ACC112 (cell line): ENCODE data around the gene CKS2.

ENCODE experiments used
- H2AFZ ChIP-seq: fragments of 200-600 bp; sonication (generic); one replicate; pipeline ENCODE4 v1.6.0; 2017; ENCODE audit warnings: antibody characterized with exemption, low read length; ENCODE audit not compliant: unreplicated experiment
- H3K27ac ChIP-seq: fragments of 200-600 bp; sonication (generic); 2 replicates; pipeline ENCODE4 v1.5.1; 2014; ENCODE audit warnings: low read depth, mild to moderate bottlenecking, antibody characterized with exemption, low read length, moderate library complexity
- H3K27me3 ChIP-seq: fragments of 200-600 bp; sonication (generic); 2 replicates; pipeline ENCODE4 v1.6.1; 2014; ENCODE audit warnings: mild to moderate bottlenecking, antibody characterized with exemption, low read length, moderate library complexity, mixed read lengths; ENCODE audit not compliant: insufficient read depth
- H3K36me3 ChIP-seq: fragments of 200-600 bp; sonication (generic); 2 replicates; pipeline ENCODE4 v1.6.1; 2016; ENCODE audit warnings: mild to moderate bottlenecking, antibody characterized with exemption, low read length, moderate library complexity, mixed read lengths; ENCODE audit not compliant: insufficient read depth
- H3K4me1 ChIP-seq: fragments of 200-600 bp; sonication (generic); one replicate; pipeline ENCODE4 v1.6.1; 2016; ENCODE audit warnings: low read length, mixed read lengths; ENCODE audit not compliant: insufficient read depth, unreplicated experiment, control insufficient read depth
- H3K4me3 ChIP-seq: fragments of 200-600 bp; sonication (generic); 2 replicates; pipeline ENCODE4 v1.5.1; 2014; ENCODE audit warnings: mild to moderate bottlenecking, low read depth, low read length
- H3K79me2 ChIP-seq: fragments of 200-600 bp; sonication (generic); one replicate; pipeline ENCODE4 v1.6.0; 2016; ENCODE audit warnings: low read length; ENCODE audit not compliant: control insufficient read depth, unreplicated experiment, insufficient read depth

CKS2 gene

DNA sequence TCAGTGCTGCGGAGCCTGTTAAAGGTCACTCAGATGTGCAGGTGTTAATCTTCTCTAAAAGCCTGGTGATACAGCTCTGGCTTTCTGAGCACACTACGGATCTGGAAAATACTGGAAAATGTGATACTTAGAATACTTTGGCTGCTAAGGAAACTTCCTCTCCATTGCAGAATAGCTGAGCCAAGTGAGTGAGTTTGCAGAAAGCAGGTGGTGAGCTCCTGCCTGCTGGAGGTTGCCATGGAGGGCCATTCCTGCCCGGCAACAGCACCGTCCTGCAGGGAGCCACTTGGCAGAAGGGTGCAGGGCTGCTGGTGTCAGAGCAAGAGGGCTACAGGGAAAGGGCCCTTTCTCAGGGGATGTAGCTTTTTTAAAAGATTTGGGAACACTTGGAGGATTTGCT lies 48.0 kb downstream of the CKS2 start:
- Histone ChIP-seq H3K4me1 (no peaks in the 10 kb centered on the region), H3K27ac (no peak overlapping the region), H2AFZ (no peak overlapping the region), H3K36me3 (peaks cover 25% of the 10 kb centered on the region; the same call in 1 of the 2 replicates), H3K79me2 (no peaks in the 10 kb centered on the region), H3K27me3 (no peaks in the 10 kb centered on the region), H3K4me3 (no peak overlapping the region)

DNA sequence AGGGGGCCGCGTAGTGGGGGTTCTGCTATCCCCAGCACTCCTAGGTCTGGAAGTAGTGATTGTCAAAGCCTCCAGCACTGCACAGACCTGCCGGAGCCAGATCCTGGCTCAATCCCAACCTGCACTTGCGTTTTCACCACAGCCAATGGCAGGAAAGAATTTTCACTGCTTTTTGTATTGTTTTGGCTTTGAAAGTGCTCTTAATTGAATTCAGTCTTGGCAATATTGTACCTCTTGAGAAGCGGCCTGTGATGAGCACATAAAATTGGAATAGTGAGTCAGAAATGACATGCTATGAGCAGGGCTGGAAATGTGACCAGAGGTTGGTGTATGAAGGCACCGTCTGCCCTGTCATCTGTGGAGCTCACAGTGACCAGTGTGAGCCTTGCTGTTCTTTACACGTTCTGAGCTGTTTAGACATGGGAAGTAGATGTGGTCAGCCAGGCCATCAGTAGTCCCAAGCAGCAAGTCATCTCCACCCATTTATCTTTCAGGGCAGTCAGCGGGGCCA lies 48.8 kb downstream of the CKS2 start:
- H3K4me3 ChIP-seq, result no peak overlapping the region
- H2AFZ ChIP-seq, result no peak overlapping the region
- no peaks in the 10 kb centered on the region for H3K27me3 ChIP-seq
- peaks cover 20% of the 10 kb centered on the region; the same call in 1 of the 2 replicates for H3K36me3 ChIP-seq
- no peaks in the 10 kb centered on the region for H3K79me2 ChIP-seq
- H3K4me1 ChIP-seq, result no peaks in the 10 kb centered on the region
- no peak overlapping the region for H3K27ac ChIP-seq

DNA sequence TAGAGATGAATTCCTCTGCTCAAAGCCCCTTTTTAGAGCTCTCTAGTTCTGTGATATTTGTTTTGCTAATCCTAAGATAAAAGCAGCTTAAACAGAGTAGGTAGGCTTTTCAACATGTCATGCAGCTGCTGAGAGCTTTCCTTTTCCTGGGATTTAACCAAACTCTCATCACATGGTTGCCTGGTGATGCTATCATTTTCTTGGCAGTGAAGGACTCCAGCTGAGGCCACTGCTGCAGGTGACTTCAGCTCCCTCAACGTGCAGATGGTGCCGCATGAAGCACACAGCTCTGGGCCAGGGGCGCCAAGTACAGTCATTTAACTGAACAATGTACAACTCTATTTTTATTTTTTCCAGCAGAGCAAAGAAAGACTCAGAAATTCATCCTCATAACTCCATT lies 49.5 kb downstream of the CKS2 start:
- H3K4me3 ChIP-seq, result no peak overlapping the region
- no peak overlapping the region for H3K27ac ChIP-seq
- no peak overlapping the region for H2AFZ ChIP-seq
- no peaks in the 10 kb centered on the region for H3K79me2 ChIP-seq
- H3K36me3 ChIP-seq, result peaks cover 16% of the 10 kb centered on the region; the same call in 1 of the 2 replicates
- H3K4me1 ChIP-seq, result no peaks in the 10 kb centered on the region
- H3K27me3 ChIP-seq, result no peaks in the 10 kb centered on the region

DNA sequence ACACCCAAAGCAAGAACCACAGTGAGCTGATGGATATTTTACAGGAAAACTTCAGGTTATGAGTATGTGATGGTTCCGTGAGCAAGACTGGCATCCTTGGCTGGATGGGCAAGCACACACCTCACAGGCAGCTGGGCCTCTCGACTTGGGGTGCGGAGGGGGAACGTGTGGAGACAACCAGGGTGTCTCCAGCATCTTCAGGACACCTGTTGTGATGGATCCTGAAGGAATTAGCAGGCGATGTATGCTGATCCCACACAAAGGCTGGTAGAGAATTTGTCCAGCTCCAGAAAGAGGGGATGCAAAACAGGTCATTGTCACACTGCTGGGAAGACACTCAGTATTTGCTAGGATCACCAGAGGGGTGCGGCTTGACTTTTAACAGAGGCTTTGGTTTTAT lies 50.0 kb downstream of the CKS2 start:
- Histone ChIP-seq H3K36me3 (peaks cover 16% of the 10 kb centered on the region; the same call in 1 of the 2 replicates), H3K4me1 (no peaks in the 10 kb centered on the region), H3K79me2 (no peaks in the 10 kb centered on the region), H2AFZ (no peak overlapping the region), H3K27me3 (no peaks in the 10 kb centered on the region), H3K4me3 (no peak overlapping the region), H3K27ac (no peak overlapping the region)

DNA sequence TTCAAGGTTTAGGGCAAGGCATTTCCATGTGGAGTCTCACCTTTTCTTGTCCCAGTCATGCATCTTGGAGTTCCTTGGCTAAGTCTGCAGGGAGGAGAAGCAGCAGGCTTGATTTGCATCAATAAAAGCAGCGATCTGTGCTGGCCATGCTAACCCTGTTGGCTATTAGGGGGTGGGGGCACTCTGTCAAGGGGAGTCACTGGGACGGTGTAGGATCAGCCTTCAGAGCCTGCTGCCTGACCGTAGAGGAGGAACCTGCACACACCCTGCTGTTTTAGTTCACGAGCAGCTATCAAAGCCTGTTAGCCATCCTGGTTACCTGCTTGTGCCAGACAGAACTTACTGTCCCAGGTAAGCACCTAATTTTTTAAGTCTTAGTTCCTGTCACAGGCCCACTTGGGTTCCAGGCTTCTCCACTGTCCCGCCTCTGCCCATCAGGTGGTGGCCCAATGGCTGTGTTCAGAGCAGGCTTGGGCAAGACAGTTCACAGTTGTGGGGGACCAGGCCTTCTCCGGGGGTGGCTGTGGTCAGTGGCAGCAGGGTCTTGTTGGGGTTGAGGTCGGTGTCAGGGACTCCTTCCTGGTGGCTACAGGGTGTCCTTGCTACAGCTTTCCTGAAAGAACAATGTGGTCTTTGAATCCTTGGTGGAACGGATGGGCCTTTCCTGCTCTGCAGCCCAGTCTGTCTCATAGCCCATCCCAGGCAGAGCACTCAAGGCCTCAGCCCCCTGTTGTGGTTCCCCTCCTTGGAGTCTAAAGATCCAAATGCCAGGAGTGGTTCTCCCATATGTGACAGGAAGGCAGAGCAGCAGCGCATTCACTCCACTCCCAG lies 51.0 kb downstream of the CKS2 start:
- H3K4me1 ChIP-seq, result no peaks in the 10 kb centered on the region
- H2AFZ ChIP-seq, result no peak overlapping the region
- H3K27me3 ChIP-seq, result no peaks in the 10 kb centered on the region
- no peaks in the 10 kb centered on the region for H3K79me2 ChIP-seq
- no peak overlapping the region for H3K27ac ChIP-seq
- H3K36me3 ChIP-seq, result peaks cover 16% of the 10 kb centered on the region; the same call in 1 of the 2 replicates
- H3K4me3 ChIP-seq, result no peak overlapping the region

DNA sequence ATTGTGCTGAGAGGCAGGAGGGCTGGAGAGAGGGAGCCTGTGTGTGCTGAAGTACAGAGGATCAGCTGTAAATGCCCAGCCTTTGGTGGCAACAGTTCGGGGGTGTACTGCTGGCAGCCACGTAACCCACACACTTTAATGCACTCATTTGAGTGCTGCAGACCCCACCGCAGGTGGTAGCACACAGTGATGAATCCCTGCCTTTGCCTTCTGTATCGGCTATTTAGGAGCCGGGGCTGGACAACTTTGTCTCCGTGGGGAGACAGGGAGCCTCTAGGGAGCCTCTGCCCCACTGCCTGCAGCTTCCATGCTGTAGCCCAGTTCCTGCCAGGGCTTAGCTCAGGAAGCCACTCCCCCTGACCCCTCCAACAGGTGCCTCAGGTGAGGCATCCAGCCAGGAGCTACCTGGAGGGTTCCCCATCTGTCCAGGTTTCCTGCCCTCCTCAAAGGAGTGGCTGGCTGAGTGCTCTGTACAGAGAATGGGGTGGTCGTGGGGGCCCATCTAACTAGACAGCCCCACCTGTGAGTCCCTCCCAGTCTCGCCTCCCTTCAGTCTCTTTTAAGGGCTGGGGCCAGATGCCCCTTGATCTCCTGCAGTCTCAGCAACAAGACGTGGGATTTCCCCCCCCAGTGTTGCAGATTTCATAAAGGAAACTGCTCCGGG lies 51.8 kb downstream of the CKS2 start:
- Histone ChIP-seq H3K36me3 (peaks cover 13% of the 10 kb centered on the region; the same call in 1 of the 2 replicates), H3K27ac (no peak overlapping the region), H3K4me1 (no peaks in the 10 kb centered on the region), H2AFZ (no peak overlapping the region), H3K4me3 (no peak overlapping the region), H3K79me2 (no peaks in the 10 kb centered on the region), H3K27me3 (no peaks in the 10 kb centered on the region)

DNA sequence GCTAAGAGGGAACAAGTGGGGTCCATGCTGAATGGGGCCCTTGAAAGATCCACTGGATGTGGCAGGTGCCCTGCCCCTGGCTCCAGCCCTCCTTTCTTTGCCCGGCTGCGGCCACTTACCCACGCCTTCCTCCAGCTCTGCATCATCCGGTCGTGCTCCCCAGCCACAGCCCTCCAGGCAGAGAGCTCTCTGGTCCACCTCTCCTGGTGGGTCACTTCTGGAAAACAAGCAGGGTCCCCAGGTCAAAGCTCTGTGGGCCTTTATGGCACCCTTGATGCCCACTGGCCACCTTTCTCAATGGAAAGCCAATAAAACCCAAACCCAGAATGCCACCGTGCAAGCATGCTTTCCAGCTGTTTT lies 52.3 kb downstream of the CKS2 start:
- no peaks in the 10 kb centered on the region for H3K27me3 ChIP-seq
- H3K4me3 ChIP-seq, result no peak overlapping the region
- peaks cover 11% of the 10 kb centered on the region; the same call in 1 of the 2 replicates for H3K36me3 ChIP-seq
- no peak overlapping the region for H2AFZ ChIP-seq
- H3K4me1 ChIP-seq, result no peaks in the 10 kb centered on the region
- no peaks in the 10 kb centered on the region for H3K79me2 ChIP-seq
- H3K27ac ChIP-seq, result no peak overlapping the region

DNA sequence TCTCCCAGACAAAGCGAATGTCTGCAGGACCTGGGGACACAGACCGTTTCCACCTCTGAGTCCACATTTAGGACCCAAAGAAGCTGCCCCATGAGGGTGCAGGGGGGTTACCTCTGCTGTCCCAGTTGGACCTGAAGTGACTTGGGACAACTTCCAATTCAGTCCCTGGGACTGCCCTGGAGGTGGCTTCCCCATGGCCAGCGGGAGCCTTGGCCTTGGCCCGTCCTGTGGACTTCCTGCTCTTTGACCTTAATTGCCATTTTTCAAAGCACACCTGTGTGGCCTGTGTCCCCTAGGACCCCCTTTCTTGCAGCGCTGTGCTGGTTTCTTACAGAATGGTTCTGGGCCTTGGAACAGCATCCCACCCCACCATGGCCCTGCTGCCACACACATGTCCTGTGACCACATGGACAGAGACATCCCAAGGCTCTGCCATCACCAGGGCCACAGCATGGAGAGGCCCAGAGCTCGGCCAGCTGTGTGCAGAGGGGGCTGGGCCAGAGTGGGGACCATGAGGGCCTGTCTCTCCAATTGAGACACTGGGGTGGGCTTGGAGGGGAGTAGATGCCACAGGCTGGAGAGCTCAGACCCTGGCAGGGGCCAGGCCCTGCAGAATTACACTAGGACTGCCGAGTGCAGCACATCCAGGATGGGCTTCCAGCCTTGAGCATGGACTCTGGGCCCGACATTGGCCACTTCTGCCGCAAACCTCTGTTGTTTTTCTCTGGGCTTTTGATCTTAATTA lies 53.1 kb downstream of the CKS2 start:
- Histone ChIP-seq H3K4me3 (no peak overlapping the region), H3K27ac (no peak overlapping the region), H3K27me3 (no peaks in the 10 kb centered on the region), H3K36me3 (peaks cover 8% of the 10 kb centered on the region; the same call in 1 of the 2 replicates), H3K79me2 (no peaks in the 10 kb centered on the region), H3K4me1 (no peaks in the 10 kb centered on the region), H2AFZ (no peak overlapping the region)

DNA sequence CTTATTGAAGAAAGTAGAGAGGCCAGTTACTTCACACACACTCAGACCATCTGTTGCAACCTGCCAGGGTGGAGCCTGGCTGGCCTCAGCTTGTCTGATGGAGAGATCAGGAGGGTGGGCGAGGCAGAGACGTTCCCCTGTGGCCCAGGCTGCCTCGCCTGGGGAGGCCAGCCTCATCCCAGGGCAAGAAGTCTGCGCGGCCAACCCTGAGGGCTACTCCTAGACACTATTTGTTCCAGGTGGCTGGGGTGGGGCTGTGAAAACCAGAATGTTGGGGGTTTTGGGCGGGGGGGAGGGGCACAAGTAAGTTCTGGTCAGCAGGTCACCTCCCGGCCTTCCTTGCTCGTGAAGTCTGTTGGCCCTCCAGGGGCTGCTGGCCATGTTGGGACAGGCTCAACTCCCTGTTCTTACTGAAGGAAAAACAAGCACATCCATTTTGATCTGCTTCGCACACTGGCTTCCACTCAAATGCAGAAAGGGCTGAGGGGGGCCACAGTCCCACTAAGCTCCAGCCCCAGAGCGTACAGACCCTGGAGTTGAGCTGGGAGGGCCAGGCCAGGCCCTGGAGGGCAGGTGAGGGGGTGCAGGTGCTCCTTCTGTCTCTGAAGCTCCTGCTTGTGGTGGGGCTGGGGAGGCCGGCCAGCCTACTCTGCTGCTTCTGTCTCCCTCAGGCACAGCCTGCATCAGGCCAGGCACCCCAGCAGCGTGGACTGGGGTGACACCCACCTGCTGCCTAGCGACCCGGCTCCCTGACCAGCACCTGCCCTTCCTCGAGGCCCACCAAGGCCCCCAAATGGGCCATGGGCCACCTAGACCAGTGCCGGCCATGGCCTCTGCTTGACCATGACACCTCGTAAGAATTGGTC lies 53.9 kb downstream of the CKS2 start:
- H3K27me3 ChIP-seq, result no peaks in the 10 kb centered on the region
- H3K79me2 ChIP-seq, result no peaks in the 10 kb centered on the region
- H3K4me1 ChIP-seq, result no peaks in the 10 kb centered on the region
- no peak overlapping the region for H3K4me3 ChIP-seq
- peaks cover 8% of the 10 kb centered on the region; the same call in 1 of the 2 replicates for H3K36me3 ChIP-seq
- no peak overlapping the region for H3K27ac ChIP-seq
- H2AFZ ChIP-seq, result no peak overlapping the region

DNA sequence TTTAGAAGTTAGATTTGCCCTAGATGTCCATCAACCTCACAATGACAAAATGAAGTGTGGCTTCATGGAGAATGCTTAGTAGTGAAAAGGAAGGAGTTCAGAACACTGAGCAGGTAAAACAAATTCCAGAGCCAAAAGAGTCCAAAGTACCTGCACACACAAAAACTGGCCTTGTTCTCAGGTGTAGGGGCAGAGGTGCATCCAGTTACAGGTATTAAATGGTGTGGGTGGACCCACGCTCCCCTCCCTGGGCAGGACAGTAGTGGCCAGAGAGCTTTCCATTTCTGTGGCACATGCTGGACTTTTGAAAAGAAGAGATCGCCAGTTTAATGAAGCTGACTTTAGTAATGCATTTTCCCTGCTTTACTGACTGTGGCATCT lies 54.5 kb downstream of the CKS2 start:
- Histone ChIP-seq H3K27me3 (no peaks in the 10 kb centered on the region), H2AFZ (no peak overlapping the region), H3K4me3 (no peak overlapping the region), H3K36me3 (peaks cover 7% of the 10 kb centered on the region; the same call in 1 of the 2 replicates), H3K4me1 (no peaks in the 10 kb centered on the region), H3K27ac (no peak overlapping the region), H3K79me2 (no peaks in the 10 kb centered on the region)
